HFF-Myc (cell line): ENCODE measurements around the gene ARRB1.

ENCODE experiments used
- DNase-seq: peaks from one replicate; pipeline ENCODE4 v3.0.0-alpha.2; 2011; ENCODE audit warnings: low read depth; ENCODE audit errors: extremely low read depth
- H3K4me3 ChIP-seq: replicated peaks from 2 replicates; pipeline ENCODE4 v1.5.1; 2011; ENCODE audit warnings: low read depth, mild to moderate bottlenecking, control low read depth, low read length
- TF ChIP-seq, protein P1 (sequence below): IDR thresholded peaks from 2 replicates; pipeline ENCODE4 v1.5.1; 2012; ENCODE audit warnings: mild to moderate bottlenecking, low read depth, low read length, control low read depth; ENCODE audit errors: missing control alignments

The ARRB1 gene

DNA sequence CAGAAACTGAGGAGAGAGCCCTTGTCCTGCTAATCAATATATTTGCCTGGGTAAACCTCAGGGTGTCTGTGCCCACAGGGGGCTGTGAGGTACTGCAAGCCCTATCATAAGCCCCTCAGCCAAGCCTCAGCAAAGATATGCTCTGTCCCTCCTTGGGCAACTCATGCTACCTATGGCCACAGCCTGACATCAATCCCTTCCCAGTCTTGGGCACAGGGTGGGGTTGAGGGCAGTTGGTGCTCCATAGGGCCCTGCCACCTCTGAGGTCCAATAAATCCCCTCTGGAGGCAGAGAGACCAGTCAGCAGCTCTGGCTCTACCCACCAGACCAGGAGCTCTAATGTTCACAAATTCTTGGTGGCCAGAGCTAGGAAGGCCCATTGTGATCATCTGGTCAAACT is 87.1 kb downstream of the ARRB1 start:
- DNase-seq: no peak
- H3K4me3 ChIP-seq: no peak overlapping the region
- TF ChIP-seq, protein P1, sequence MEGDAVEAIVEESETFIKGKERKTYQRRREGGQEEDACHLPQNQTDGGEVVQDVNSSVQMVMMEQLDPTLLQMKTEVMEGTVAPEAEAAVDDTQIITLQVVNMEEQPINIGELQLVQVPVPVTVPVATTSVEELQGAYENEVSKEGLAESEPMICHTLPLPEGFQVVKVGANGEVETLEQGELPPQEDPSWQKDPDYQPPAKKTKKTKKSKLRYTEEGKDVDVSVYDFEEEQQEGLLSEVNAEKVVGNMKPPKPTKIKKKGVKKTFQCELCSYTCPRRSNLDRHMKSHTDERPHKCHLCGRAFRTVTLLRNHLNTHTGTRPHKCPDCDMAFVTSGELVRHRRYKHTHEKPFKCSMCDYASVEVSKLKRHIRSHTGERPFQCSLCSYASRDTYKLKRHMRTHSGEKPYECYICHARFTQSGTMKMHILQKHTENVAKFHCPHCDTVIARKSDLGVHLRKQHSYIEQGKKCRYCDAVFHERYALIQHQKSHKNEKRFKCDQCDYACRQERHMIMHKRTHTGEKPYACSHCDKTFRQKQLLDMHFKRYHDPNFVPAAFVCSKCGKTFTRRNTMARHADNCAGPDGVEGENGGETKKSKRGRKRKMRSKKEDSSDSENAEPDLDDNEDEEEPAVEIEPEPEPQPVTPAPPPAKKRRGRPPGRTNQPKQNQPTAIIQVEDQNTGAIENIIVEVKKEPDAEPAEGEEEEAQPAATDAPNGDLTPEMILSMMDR: no peak

DNA sequence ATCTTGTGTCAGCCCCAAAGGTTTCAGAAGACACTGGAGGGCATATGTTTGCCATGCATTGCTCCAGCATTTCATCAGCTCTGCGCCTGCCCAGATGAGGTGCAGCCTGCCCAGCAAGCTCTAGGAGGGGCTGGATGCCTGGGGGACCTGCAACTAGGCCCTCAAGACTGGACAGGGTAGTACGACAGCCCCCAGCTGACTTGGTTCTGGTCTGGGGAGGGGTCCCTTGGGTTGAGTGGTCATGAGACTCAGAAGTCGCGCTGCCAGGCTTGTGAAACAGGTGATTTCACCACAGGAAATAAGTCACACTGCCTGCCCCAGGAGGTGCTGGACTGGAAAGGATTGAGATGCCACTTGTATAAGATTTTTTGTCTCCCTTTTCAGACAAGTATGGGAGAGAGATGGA is 87.5 kb downstream of the ARRB1 start:
- H3K4me3 ChIP-seq: no peak overlapping the region
- TF ChIP-seq, protein P1: no peak
- DNase-seq: no peak

GRCh38 chr11:75262961-75263852 is 88.3 kb downstream of the ARRB1 start:
- TF ChIP-seq, protein P1: no peak
- DNase-seq: no peak
- no peak overlapping the region for H3K4me3 ChIP-seq

GRCh38 chr11:75262436-75262835 is 89.0 kb downstream of the ARRB1 start:
- no peak for DNase-seq
- TF ChIP-seq, protein P1: no peak
- H3K4me3 ChIP-seq: no peak overlapping the region

- no peak for DNase-seq
- no peak overlapping the region for H3K4me3 ChIP-seq
- TF ChIP-seq, protein P1: no peak
Observed at GRCh38 chr11:75261902-75262361, 89.5 kb downstream of the ARRB1 start.

GRCh38 chr11:75260396-75261170 is 90.9 kb downstream of the ARRB1 start:
- TF ChIP-seq, protein P1: no peak
- no peak for DNase-seq
- H3K4me3 ChIP-seq: no peak overlapping the region
